OCI-M1 (cell line): ENCODE results near the gene UBTD1.
A peak's percentile ranks its signal among the peaks of the same experiment; 100 is the strongest.
"Not testable (repeated sequence)": the region's sequence is repeated elsewhere in the genome, so short reads cannot be mapped to it uniquely, and the experiment has no call there.

Experiments
- DNase-seq: peaks from one replicate; lab custom pipeline; 2025; lab: John Stamatoyannopoulos, UW

Gene UBTD1

GRCh38 chr10:97515271-97515978, 16.7 kb downstream of the UBTD1 start:
- DNase-seq: no peak

DNA sequence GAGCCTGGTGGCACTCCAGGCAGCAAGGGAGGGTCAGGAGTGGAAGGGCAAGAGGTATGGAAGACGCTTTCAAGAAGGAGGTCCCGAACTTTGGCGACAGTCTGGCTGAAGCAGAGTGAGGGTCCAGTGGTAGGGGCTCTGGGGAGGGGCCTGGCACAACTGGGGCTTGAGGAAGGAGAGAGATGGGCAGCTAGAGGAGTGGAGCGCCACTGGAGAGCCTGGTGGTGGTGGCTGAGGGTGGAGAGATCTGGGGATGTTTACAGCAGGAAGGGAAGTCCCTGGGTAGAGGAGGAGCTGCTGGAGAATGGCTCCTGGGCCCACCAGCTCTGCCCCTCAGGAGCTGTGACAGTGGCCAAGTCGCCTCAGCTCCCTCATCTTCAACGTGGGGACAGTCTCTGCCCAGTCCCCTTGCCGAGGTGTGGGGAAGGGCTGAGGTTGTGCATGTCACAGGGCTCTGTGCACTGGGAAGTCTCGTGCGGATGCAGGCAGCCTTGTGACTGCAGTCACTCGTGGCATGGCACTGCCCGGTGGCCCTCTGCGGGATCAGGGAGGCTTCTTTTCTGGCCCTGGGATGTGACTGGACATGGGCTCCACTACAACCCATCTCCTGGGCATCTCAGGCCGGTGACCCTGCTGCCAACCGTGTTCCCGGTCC, 18.5 kb downstream of the UBTD1 start:
- no peak for DNase-seq

DNA sequence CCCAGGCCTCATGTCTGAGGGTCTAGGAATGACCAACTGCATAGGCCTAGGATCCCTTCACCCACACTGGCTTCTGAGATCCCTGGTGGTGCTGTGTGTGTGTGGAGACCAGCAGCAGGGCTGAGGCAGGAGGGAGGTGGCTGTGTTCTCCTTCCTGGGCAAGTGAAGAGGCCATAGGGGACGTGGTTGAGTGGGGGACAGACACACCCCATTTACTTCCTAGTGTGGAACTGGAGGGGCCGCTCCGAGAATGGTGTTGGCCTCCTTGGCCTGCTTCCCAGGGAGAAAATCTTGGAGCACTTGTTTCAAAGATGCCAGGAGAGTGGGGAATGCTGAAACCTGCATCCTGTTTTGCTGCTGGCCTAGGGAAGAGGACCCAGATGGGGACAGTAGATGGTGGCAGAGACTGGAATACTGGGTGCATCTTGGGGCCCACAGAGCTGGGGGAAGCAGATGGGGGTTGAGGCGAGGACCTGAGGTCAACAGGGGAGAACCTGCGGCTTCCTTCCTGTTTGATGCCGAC, 19.1 kb downstream of the UBTD1 start:
- no peak for DNase-seq

DNA sequence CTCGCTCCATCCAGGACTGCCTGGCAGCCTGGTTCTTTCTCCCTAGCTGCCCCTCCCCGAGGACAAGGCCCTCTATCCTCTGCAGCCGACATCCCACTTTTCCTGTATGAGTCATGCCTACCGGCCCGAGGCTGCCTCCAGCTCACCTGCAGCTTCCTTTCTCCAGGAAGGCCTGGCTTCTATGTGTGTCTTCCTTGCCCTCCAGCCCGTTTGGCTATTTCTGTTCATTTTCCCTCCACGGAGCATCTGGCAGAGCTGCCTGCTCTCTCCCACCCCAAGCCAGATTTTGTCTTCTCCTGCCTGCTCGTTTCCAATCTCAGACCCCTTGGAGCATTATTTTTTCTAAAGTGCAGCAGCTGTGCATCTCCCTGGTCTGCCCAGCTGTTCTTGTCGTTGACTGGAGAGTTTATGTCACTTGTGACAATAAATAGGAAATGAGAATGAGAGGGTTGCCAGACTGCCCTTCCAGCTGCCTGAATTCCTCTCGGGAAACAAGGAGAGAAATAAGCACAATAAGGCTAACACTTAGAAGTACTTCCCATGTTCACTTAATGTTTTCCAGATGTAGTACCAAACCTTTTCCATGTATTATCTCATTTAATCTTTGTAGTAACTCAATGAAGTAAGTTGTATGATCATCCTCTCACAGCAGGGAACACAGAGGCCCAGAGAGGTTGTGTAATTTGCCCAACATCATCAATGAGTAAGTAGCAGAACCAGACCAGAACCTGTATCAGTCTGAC, 19.7 kb downstream of the UBTD1 start:
- DNase-seq: no peak

GRCh38 chr10:97519342-97519741, 20.6 kb downstream of the UBTD1 start:
- DNase-seq: no peak

GRCh38 chr10:97520520-97520919, 21.8 kb downstream of the UBTD1 start:
- no peak for DNase-seq

DNA sequence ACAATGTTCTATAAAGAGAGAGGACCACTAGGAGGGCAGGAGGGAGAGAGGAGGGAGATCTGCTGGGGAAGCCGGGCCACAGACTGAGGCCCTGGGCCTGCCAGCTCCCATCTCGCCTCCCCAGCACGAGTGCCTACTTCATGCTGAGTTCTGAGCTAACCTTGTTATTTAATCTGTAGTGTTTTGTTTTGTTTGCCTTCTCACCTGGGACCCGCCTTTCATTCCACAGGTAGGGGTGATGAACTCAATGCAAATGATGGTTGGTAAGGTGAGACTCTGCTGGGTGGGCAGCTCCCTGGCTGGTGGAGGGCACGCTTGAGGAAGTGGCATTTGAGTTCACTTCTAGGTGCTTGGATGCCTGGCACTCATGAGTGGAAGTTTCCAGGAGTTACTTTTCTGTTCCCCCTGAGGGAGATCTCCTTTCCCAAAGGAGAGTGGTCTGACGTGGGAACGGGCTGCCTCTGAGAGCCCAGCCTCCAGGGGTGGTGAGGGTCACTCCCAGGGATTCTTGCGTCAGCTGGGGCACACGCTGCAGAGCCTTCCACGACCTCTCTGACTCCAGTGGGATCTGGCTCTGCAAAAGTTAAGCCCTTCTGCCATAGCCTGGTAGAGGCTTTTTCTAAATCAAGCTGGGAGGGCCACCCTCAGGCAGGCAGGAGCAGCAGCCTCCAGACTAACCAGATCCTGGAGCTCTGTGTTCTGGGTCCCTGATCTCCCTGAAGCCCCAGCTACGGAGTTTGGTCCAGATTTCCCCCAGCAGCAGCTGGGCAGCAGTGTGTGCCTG, 22.4 kb downstream of the UBTD1 start:
- DNase-seq: no peak

DNA sequence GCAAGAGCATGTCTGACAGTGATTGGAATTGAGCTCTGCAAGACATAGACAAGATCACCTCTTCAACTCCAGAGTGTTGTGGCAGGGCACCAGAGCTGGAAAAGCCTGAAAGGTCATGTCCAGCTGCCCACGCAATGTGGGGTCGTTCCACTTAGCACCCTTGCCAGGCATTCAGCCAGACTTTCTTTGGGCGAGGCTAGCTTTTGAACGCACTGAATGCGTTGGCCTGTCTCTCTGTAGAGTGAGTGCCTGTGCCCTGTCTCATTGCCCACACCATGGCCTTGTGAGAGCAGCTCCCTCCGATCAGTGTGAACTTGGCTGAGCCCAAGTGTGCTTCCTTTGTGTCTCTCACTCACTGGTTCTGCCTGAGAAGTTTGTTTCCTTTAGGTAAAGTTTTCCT, 23.3 kb downstream of the UBTD1 start:
- DNase-seq: no peak

GRCh38 chr10:97522937-97523336, 24.2 kb downstream of the UBTD1 start:
- DNase-seq: no peak

DNA sequence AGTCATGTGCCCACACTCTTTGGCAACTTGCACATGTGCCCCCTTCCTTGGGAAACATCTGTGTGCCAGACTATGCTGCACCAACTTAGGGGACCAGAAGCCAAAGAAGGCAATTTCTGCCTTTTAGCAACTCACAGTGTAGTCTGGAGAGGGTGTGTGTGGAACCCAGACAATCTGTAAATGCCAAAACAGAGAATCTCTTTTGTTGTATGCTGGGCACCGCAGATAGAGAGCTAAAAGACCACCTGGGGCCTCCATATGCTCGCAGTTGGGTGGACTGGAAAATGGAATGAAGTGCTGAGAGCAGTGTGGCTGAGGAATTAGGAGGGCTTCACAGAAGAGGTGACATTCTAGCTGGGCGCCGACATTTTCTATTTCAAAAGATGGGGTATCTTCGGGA, 26.4 kb downstream of the UBTD1 start:
- no peak for DNase-seq

DNA sequence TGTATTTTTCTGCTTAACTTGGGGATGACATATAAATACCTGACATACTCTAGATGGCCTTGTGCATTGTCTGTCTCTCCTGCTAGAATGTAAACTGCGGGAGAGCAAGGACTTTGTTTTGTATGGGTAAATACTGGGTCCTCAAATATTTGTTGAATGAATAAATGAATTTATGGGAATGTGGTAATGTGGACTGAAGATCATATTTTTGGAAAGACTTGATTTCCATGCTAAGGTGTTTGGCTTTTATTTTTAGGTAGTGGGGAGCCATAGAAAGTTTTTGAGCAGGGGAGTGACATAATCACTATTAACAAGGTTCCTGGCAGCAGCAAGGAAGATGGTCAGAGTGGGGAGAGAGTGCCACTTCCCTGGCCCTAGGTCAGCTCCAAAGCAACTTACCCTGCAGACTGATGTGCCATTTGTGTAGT, 27.0 kb downstream of the UBTD1 start:
- DNase-seq: no peak

DNA sequence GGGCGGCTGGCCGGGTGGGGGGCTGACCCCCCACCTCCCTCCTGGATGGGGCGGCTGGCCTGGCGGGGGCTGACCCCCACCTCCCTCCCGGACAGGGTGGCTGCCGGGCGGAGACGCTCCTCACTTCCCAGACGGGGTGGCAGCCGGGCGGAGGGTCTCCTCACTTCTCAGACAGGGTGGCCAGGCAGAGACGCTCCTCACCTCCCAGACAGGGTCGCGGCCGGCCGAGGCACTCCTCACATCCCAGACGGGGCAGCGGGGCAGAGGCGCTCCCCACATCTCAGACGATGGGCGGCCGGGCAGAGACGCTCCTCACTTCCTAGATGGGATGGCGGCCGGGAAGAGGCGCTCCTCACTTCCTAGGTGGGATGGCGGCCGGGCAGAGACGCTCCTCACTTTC, 30.2 kb downstream of the UBTD1 start:
- not testable (repeated sequence) for DNase-seq

- DNase-seq: no peak
Measured at GRCh38 chr10:97529685-97530465, 31.2 kb downstream of the UBTD1 start.

DNA sequence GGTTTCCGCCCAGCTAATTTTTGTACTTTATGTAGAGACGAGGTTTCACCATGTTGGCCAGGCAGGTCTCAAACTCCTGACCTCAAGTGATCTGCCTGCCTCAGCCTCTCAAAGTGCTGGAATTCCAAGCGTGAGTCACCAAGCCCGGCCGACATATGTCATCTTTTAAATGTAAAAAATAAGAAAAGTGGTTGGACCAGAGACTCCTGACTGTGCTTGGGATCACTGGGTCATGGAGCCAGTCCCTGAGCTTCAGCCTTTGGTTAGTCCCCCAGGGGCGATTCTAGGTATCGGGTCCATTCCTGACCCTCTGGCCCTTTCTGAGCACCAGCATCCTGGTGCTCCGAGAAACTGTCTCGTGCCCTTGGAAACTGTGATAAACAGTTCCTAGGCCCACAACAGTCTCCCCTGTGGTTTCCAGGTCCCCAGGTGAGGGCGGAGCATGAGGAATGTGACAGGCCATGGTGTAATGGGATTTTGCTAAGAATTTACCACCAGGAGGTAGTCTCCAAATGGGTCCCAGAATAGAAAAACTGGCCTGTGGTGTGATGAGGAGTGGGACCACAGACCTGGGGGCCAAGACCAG, 32.8 kb downstream of the UBTD1 start:
- DNase-seq: no peak

DNA sequence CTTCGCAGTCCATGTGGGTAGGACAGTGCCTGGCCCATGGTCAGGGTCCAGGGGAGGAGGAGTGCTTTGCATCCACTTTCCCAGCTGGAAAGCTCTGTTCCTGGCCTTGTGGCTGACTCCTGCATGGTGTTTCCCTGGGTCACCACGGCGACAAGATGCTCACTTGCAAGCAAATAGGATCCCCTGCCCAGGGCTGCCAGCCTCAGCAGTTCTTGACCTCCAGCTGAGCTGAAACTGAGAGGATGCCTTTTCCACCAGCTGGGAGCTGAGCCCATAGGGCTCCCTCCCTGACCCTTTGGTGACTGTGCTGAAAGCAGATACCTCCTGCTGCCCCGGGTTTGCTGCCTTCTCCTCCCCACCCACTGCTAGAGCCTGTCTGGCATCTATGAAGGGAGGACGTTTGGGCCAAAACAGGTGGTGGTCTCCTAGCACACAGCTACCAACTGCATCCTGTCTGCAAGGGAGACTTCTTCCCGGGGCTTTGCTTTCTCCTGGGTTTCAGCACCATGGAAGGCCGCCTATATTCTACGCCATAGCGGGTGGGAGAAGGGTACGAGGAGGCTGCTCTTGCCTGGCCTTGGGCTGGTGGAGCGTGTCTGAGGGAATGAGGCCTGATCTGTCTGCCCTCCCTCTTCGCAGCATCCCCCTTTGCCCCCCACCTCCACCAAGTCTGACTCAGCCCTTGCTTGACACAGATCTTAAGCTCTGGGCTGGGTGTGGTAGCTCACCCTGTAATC, 34.4 kb downstream of the UBTD1 start:
- DNase-seq: no peak

DNA sequence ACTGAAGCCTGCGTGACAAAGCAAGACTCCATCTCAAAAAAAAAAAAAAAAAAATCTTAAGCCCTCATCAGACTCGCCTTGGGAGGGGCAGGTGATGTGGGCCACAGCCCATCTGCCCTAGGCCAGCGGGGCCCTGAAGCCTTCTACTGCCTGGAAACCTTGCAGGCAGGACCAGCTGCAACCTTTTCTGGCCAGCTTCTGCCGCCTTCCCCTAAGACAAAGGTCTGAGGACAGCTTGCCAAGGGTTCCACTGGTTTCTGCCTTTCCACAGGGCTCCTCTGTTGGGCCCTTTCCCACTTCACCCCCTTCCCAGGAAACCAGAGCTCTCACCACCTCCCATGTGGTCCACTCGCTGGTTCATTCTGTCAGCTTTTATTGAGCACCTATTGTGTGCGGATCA, 35.2 kb downstream of the UBTD1 start:
- DNase-seq: no peak

- DNase-seq: peak; percentile 55
Measured at GRCh38 chr10:97534746-97535367, 36.1 kb downstream of the UBTD1 start.

GRCh38 chr10:97537186-97537869, 38.6 kb downstream of the UBTD1 start:
- DNase-seq: no peak

GRCh38 chr10:97538411-97538810, 39.7 kb downstream of the UBTD1 start:
- DNase-seq: no peak
